ENCODE data around the gene LBP. TPM values are rescaled to one million over a fixed set of nuclear protein-coding genes. Genes with fewer than 3 reads are reported as not detected.
"Not testable (repeated sequence)": the region's sequence is repeated elsewhere in the genome, so short reads cannot be mapped to it uniquely, and the experiment has no call there.

LBP gene
- total RNA-seq, 2 experiments from 2014 or later = not detected

DNA sequence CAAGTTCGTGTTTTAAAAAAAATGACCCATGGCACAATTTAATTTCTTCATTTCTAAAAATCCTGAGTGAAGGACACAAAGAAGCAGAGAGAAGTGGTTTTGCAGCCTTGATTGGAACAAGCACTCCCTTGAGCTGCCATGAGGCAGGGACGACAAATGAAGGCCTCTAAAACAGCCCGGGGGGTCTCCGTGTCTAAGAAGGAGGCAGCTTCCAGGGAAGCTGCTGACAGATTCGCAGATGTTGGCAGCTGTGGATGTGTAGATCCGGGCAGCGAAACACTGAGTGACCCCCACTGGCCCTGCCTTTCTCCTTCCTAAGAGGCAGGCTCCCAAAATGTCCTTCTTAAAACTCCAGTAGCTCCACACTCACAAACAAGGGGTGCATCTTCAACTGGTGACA is 9.6 kb upstream of the LBP start:
- H3K4me3 Mint-ChIP-seq = no peak overlapping the region
- DNase-seq = no peak
- H3K9me3 Mint-ChIP-seq = peaks cover 7% of the 10 kb centered on the region
- peaks cover 6% of the 10 kb centered on the region for H3K36me3 Mint-ChIP-seq
- H3K27ac Mint-ChIP-seq = no peak overlapping the region
- H3K27me3 Mint-ChIP-seq = peaks cover 43% of the 10 kb centered on the region
- no peaks in the 10 kb centered on the region for H3K4me1 Mint-ChIP-seq

- no peaks in the 10 kb centered on the region for H3K4me1 Mint-ChIP-seq
- H3K36me3 Mint-ChIP-seq = peaks cover 6% of the 10 kb centered on the region
- no peak overlapping the region for H3K27ac Mint-ChIP-seq
- DNase-seq = peak; percentile 39
- peaks cover 43% of the 10 kb centered on the region for H3K27me3 Mint-ChIP-seq
- no peak overlapping the region for H3K4me3 Mint-ChIP-seq
- H3K9me3 Mint-ChIP-seq = peaks cover 7% of the 10 kb centered on the region
These were observed 8.6 kb upstream of the LBP start for GRCh38 chr20:38337561-38338140.

DNA sequence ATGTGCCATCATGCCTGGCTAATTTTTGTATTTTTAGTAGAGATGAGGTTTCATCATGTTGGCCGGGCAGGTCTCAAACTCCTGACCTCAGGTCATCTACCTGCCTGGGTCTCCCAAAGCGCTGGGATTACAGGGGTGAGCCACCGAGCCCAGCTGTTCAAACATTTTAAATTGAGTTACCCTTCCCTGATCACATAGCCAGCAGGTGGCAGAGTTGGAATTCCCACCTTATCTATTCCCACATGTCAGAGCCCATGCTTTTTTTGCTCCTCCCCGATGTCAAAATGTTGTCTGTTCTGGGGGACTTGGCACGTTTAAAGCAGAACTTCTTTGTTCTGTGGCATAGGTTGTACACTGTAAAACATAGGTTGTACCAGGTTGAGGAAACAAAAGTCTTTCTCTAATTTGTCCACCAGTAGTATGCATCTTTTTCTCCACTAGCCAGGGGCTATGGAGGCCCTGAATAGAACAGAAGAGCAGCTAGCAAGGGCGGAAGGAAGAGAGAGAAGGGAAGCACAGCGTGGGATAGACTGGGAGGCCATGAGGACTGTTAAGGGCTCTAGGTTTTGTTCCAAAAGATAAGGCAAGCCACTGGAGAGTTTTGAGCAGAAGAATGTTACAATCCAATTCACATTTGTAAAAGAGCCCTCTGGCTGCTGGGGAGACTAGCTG is 7.3 kb upstream of the LBP start:
- no peak overlapping the region for H3K27ac Mint-ChIP-seq
- no peak for DNase-seq
- H3K27me3 Mint-ChIP-seq = peaks cover 43% of the 10 kb centered on the region
- no peaks in the 10 kb centered on the region for H3K4me1 Mint-ChIP-seq
- no peak overlapping the region for H3K4me3 Mint-ChIP-seq
- H3K36me3 Mint-ChIP-seq = peaks cover 6% of the 10 kb centered on the region
- H3K9me3 Mint-ChIP-seq = peaks cover 7% of the 10 kb centered on the region

DNA sequence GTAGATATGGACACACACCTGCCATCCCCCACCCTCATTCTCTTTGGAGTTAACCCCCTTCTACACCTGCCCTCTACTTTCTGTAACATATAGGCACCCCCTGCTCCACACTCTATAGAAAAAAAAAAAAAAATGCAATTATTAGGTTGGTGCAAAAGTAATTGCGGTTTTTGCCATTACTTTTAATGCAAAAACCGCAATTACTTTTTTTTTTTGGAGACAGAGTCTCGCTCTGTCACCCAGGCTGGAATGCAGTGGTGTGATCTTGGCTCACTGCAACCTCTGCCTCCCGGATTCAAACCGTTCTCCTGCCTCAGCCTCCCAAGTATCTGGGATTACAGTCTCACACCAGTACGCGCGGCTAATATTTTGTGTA is 6.8 kb upstream of the LBP start:
- not testable (repeated sequence) for H3K36me3 Mint-ChIP-seq, H3K9me3 Mint-ChIP-seq, H3K4me1 Mint-ChIP-seq, H3K4me3 Mint-ChIP-seq, H3K27ac Mint-ChIP-seq, DNase-seq
- H3K27me3 Mint-ChIP-seq = peaks cover 43% of the 10 kb centered on the region

- Mint-ChIP-seq H3K27me3 (peaks cover 42% of the 10 kb centered on the region), H3K9me3 (peaks cover 7% of the 10 kb centered on the region), H3K27ac (no peak overlapping the region), H3K4me1 (no peaks in the 10 kb centered on the region), H3K36me3 (peaks cover 6% of the 10 kb centered on the region), H3K4me3 (no peak overlapping the region)
- DNase-seq = no peak
These were observed 6.3 kb upstream of the LBP start for GRCh38 chr20:38339997-38340396.

- Mint-ChIP-seq H3K4me1 (no peaks in the 10 kb centered on the region), H3K27me3 (peaks cover 35% of the 10 kb centered on the region), H3K27ac (no peak overlapping the region), H3K4me3 (no peak overlapping the region), H3K9me3 (peaks cover 7% of the 10 kb centered on the region), H3K36me3 (peaks cover 6% of the 10 kb centered on the region)
- DNase-seq = no peak
These were observed 5.6 kb upstream of the LBP start for GRCh38 chr20:38340693-38341092.

- H3K4me3 Mint-ChIP-seq = no peak overlapping the region
- H3K27ac Mint-ChIP-seq = no peak overlapping the region
- no peak for DNase-seq
- peaks cover 7% of the 10 kb centered on the region for H3K9me3 Mint-ChIP-seq
- H3K36me3 Mint-ChIP-seq = peaks cover 6% of the 10 kb centered on the region
- peaks cover 24% of the 10 kb centered on the region for H3K27me3 Mint-ChIP-seq
- no peaks in the 10 kb centered on the region for H3K4me1 Mint-ChIP-seq
These were observed 4.1 kb upstream of the LBP start for GRCh38 chr20:38342216-38342615.

DNA sequence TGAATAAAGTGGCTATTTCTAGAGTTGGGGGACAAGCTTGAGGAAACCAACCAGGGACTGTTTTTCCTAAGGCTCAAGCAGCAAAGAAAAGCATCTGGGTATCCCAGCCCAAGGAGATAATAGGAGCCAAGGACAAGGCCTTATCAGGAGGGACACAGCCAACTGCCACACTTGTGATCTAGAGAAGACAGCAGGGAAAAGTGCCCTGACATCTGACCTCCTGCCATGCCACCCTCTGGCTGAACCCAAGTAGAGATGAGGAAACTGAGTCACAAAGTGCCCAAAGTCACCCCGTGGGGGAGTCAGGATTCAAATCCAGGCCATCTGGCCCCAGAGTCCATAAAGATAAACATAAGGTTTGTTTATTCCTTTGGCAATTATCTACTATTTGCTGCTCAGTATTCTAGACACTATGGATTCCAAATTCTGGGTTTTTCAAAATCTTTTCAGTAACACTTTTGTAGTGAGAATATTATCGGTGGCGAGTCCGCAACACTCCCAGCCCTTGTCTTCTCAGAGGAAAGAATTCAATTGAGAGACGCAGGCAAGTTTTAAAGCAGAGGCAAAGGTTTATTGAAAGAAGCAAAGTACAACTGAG is 3.5 kb upstream of the LBP start:
- Mint-ChIP-seq H3K27ac (no peak overlapping the region), H3K9me3 (peaks cover 4% of the 10 kb centered on the region), H3K36me3 (peaks cover 4% of the 10 kb centered on the region), H3K4me3 (no peak overlapping the region), H3K27me3 (peaks cover 22% of the 10 kb centered on the region), H3K4me1 (no peaks in the 10 kb centered on the region)
- DNase-seq = no peak

DNA sequence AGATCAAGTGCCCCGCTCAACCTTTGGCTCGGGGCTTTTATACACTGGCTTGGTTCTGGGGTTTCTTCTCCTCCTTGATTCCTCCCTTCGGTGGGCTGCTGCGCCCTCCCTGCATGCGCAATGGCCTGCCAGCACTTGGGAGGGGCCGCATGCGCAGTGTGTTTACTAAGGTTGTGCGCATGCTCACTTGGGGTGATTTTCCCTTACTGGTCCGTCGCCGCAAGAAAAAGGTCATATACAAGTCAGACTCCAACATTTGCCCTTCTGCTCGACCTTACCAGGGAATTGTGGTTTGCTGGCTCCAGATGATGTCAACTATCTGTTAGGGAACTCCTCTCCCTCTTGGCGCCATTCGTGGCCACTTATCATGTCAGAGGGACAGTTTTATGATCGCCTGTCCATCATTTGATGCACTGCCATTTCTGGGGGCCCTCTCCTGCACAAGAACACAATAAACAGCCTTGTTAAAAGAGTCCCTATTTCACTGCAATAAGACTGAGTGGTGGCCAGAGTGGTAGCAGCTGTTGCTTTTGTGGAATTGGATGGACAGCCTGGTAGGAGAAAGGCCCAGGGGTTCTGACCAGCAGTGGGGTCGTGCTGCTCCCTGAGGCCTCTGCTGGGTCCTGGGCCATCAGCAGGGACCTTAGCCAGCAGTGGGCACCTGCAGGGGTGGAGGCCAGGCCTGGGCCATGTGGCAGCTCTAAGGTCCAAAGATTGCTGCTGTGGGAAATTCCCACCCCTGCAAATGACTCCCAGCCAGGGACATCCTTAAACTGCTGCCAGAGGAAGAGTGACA is 2.8 kb upstream of the LBP start:
- peaks cover 18% of the 10 kb centered on the region for H3K27me3 Mint-ChIP-seq
- no peaks in the 10 kb centered on the region for H3K4me1 Mint-ChIP-seq
- H3K4me3 Mint-ChIP-seq = no peak overlapping the region
- no peak for DNase-seq
- H3K36me3 Mint-ChIP-seq = no peaks in the 10 kb centered on the region
- H3K27ac Mint-ChIP-seq = no peak overlapping the region
- no peaks in the 10 kb centered on the region for H3K9me3 Mint-ChIP-seq

- no peak overlapping the region for H3K27ac Mint-ChIP-seq
- H3K27me3 Mint-ChIP-seq = peaks cover 14% of the 10 kb centered on the region
- no peak for DNase-seq
- H3K36me3 Mint-ChIP-seq = no peaks in the 10 kb centered on the region
- no peaks in the 10 kb centered on the region for H3K4me1 Mint-ChIP-seq
- no peak overlapping the region for H3K4me3 Mint-ChIP-seq
- H3K9me3 Mint-ChIP-seq = no peaks in the 10 kb centered on the region
These were observed 2.1 kb upstream of the LBP start for GRCh38 chr20:38344107-38344701.

- Mint-ChIP-seq H3K27ac (no peak overlapping the region), H3K27me3 (peaks cover 5% of the 10 kb centered on the region), H3K36me3 (no peaks in the 10 kb centered on the region), H3K4me1 (no peaks in the 10 kb centered on the region), H3K4me3 (no peak overlapping the region), H3K9me3 (no peaks in the 10 kb centered on the region)
- no peak for DNase-seq
These were observed 639 bp upstream of the LBP start for GRCh38 chr20:38345643-38346042.

- H3K27ac Mint-ChIP-seq = no peak overlapping the region
- no peak for DNase-seq
- no peaks in the 10 kb centered on the region for H3K4me1 Mint-ChIP-seq
- no peak overlapping the region for H3K4me3 Mint-ChIP-seq
- H3K27me3 Mint-ChIP-seq = peaks cover 3% of the 10 kb centered on the region
- no peaks in the 10 kb centered on the region for H3K9me3 Mint-ChIP-seq
- H3K36me3 Mint-ChIP-seq = no peaks in the 10 kb centered on the region
These were observed 459 bp downstream of the LBP start for GRCh38 chr20:38346741-38347140.

DNA sequence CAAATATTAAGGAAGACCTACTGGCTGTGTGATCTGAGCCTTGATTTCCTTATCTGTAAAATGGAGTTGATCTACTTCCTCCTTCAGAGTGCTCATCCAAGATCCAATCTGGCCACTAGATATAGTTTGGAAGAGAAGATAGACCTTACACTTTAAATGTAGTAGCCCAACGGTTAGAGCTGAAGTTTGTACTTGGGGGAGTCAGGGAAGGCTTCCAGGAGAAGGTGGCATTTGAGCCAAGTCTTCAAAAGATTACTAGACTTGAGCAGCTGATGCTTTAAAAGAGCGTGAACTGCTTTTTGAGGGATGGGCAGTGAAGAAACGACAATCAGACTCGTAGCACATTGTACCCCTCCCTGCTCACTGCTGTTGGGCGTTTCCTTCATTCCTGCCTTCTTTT is 3.6 kb downstream of the LBP start:
- Mint-ChIP-seq H3K27ac (no peak overlapping the region), H3K36me3 (no peaks in the 10 kb centered on the region), H3K27me3 (peaks cover 3% of the 10 kb centered on the region), H3K9me3 (no peaks in the 10 kb centered on the region), H3K4me3 (no peak overlapping the region), H3K4me1 (no peaks in the 10 kb centered on the region)
- no peak for DNase-seq

- Mint-ChIP-seq H3K4me3 (no peak overlapping the region), H3K27ac (no peak overlapping the region), H3K9me3 (no peaks in the 10 kb centered on the region), H3K36me3 (no peaks in the 10 kb centered on the region), H3K27me3 (peaks cover 3% of the 10 kb centered on the region), H3K4me1 (no peaks in the 10 kb centered on the region)
- DNase-seq = no peak
These were observed 4.8 kb downstream of the LBP start for GRCh38 chr20:38350879-38351775.

Measured in activated naive CD8-positive, alpha-beta T cell treated with anti-CD3 and anti-CD28 coated beads for 36 hours (primary cell).